CD4-positive, alpha-beta T cell (primary cell): ENCODE measurements around the gene ATXN3L. TPM values are rescaled to one million over a fixed set of nuclear protein-coding genes. Genes with fewer than 3 reads are reported as not detected.

Experiments
- ATAC-seq: fragments of 200-7000 bp; cut with Tn5 transposase; one replicate; pipeline ENCODE4 v1.10.0; 2022; ENCODE audit warnings: mild to moderate bottlenecking; ENCODE audit not compliant: poor library complexity
- CTCF ChIA-PET: fragments of 350-600 bp; sonication (Branson Sonifier 250); formaldehyde crosslinking; loops from one replicate; lab custom pipeline; 2021; ENCODE audit warnings: antibody characterized with exemption, inconsistent platforms; lab: Charles Lee
- POLR2A ChIA-PET: fragments of 350-600 bp; sonication (Branson Sonifier 250); formaldehyde crosslinking; loops from one replicate; lab custom pipeline; 2021; ENCODE audit warnings: antibody characterized with exemption, inconsistent platforms; lab: Charles Lee
- DNase-seq, 14 experiments: peaks; one replicate each; pipeline ENCODE4 v3.0.0-alpha.2; 2013 to 2020; ENCODE audit warnings: mixed read lengths in 2 of 14
- H3K27ac ChIP-seq, 2 donors: one replicate each; pipeline versions ENCODE4 v1.5.1 to v1.7.0; 2013; ENCODE audit warnings: low read length in 2 of 2, low read depth in 1 of 2, mild to moderate bottlenecking in 1 of 2
- H3K27me3 ChIP-seq, 2 experiments: 1 replicate in 1 of 2; 2 replicates in 1 of 2; pipeline versions ENCODE4 v1.6.1 to v1.7.0; 2013; ENCODE audit warnings: low read length in 2 of 2, control low read depth in 1 of 2, mild to moderate bottlenecking in 1 of 2, moderate library complexity in 1 of 2; ENCODE audit not compliant: insufficient read depth in 2 of 2, control insufficient read depth in 1 of 2
- H3K36me3 ChIP-seq: one replicate; pipeline ENCODE4 v1.6.1; 2013; ENCODE audit warnings: low read length, control low read depth; ENCODE audit not compliant: insufficient read depth
- H3K4me1 ChIP-seq: one replicate; pipeline ENCODE4 v1.6.1; 2013; ENCODE audit warnings: low read length, control low read depth; ENCODE audit not compliant: insufficient read depth
- H3K4me3 ChIP-seq: one replicate; pipeline ENCODE4 v1.5.1; 2013; ENCODE audit warnings: mild to moderate bottlenecking, low read length, moderate library complexity
- H3K9me3 ChIP-seq, 2 experiments: 1 replicate in 1 of 2; 2 replicates in 1 of 2; pipeline versions ENCODE4 v1.6.1 to v1.7.0; 2013; ENCODE audit warnings: low read length in 2 of 2, mild to moderate bottlenecking in 2 of 2, control low read depth in 1 of 2, moderate library complexity in 1 of 2; ENCODE audit not compliant: control insufficient read depth in 1 of 2, insufficient read depth in 1 of 2
- H3K27ac Mint-ChIP-seq: one replicate; pipeline ENCODE4 v1.8.0; 2020; ENCODE audit warnings: mixed read lengths
- H3K27me3 Mint-ChIP-seq: one replicate; pipeline ENCODE4 v1.8.0; 2021; ENCODE audit warnings: mixed read lengths
- H3K36me3 Mint-ChIP-seq: one replicate; pipeline ENCODE4 v1.8.0; 2021; ENCODE audit warnings: low read depth, mixed read lengths
- H3K4me1 Mint-ChIP-seq: one replicate; pipeline ENCODE4 v1.8.0; 2021; ENCODE audit warnings: low read depth, mixed read lengths
- H3K4me3 Mint-ChIP-seq: one replicate; pipeline ENCODE4 v1.8.0; 2020; ENCODE audit warnings: mild to moderate bottlenecking, mixed read lengths
- H3K9me3 Mint-ChIP-seq: one replicate; pipeline ENCODE4 v1.8.0; 2020; ENCODE audit warnings: mixed read lengths
- intact Hi-C, 2 experiments: fragments of 100-400 bp; cut with DNase I in 1 of 2; cut with micrococcal nuclease in 1 of 2; formaldehyde crosslinking; loops; one replicate each; pipeline versions ENCODE4 v1.15.1 to v1.9.0; 2023 to 2025; cut with DNase I, micrococcal nuclease
- total RNA-seq, 174 experiments: library from RNA in 2 of 174; stranded (reverse) in 2 of 174; gene quantifications; one replicate each; pipeline ENCODE4 v1.2.3 and lab custom pipeline; 2021 to 2026
- TF ChIP-seq, protein P1 (sequence below): fragments of 200-600 bp; IDR thresholded peaks from one replicate; pipeline ENCODE4 v1.8.0; 2022; ENCODE audit warnings: antibody characterized with exemption, mild to moderate bottlenecking

Gene ATXN3L
- total RNA-seq, 2 experiments from 2014 or later = not detected

DNA sequence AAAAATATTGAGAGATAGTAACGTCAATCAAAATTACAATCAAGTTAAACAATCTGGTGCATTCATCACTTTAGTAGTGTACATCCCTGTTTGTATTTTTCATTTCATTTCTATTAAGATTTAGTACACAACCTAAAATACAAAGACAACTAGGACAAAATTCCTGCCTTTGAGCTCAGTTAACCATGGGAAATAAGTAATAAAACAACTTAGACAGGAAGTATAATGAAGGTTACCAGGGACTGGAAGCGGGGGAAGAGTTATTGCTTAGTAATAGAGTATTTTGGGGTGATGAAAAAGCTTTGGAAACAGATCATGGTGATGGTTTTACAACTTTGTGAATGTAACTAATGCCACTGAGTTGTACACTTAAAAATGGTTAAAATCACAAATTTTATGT is 25.6 kb upstream of the ATXN3L start:
- ATAC-seq (no peak), DNase-seq (no peak)
- Histone ChIP-seq H3K9me3 (no peaks in the 10 kb centered on the region), H3K27ac (no peak overlapping the region), H3K4me3 (no peak overlapping the region), H3K27me3 (no peaks in the 10 kb centered on the region), H3K36me3 (no peaks in the 10 kb centered on the region), H3K4me1 (no peaks in the 10 kb centered on the region)
- Mint-ChIP-seq H3K27ac (no peak overlapping the region), H3K36me3 (no peaks in the 10 kb centered on the region), H3K27me3 (no peaks in the 10 kb centered on the region), H3K4me3 (no peak overlapping the region), H3K9me3 (no peaks in the 10 kb centered on the region), H3K4me1 (no peaks in the 10 kb centered on the region)
- ChIA-PET POLR2A (no interaction called here), CTCF (no interaction called here)
- TF ChIP-seq, protein P1, sequence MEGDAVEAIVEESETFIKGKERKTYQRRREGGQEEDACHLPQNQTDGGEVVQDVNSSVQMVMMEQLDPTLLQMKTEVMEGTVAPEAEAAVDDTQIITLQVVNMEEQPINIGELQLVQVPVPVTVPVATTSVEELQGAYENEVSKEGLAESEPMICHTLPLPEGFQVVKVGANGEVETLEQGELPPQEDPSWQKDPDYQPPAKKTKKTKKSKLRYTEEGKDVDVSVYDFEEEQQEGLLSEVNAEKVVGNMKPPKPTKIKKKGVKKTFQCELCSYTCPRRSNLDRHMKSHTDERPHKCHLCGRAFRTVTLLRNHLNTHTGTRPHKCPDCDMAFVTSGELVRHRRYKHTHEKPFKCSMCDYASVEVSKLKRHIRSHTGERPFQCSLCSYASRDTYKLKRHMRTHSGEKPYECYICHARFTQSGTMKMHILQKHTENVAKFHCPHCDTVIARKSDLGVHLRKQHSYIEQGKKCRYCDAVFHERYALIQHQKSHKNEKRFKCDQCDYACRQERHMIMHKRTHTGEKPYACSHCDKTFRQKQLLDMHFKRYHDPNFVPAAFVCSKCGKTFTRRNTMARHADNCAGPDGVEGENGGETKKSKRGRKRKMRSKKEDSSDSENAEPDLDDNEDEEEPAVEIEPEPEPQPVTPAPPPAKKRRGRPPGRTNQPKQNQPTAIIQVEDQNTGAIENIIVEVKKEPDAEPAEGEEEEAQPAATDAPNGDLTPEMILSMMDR = no peak
- intact Hi-C loops = loop anchor here in 1 of 2 experiments (10.0 kb wide), 1 partner anchor 401 kb away; no protein-coding TSS in a partner anchor

DNA sequence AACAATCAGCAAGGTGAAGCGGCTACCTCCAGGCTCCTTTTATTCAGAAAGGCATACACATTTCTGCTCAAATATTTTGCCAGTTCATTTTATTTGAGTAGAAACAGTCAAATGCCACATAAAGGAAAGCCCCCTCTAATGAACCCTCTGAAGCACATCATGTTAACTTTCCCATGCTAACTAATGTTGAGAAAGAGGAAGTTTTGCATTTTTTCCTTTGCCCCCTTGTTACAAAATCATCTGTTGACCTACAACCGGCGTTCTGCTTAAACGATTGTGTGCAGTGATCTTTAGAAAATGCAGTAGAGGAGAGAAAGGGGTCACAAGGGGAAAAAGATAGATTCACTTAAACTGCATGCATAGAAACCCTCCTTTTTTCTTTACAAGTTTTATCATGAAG is 25.2 kb upstream of the ATXN3L start:
- TF ChIP-seq, protein P1 = no peak
- Histone ChIP-seq H3K36me3 (no peaks in the 10 kb centered on the region), H3K4me3 (no peak overlapping the region), H3K4me1 (no peaks in the 10 kb centered on the region), H3K9me3 (no peaks in the 10 kb centered on the region), H3K27me3 (no peaks in the 10 kb centered on the region), H3K27ac (no peak overlapping the region)
- ATAC-seq (no peak), DNase-seq (no peak)
- no peaks in the 10 kb centered on the region for H3K27me3 Mint-ChIP-seq
- CTCF ChIA-PET = no interaction called here
- H3K27ac Mint-ChIP-seq = no peak overlapping the region
- H3K4me3 Mint-ChIP-seq = no peak overlapping the region
- POLR2A ChIA-PET = no interaction called here
- H3K4me1 Mint-ChIP-seq = no peaks in the 10 kb centered on the region
- H3K36me3 Mint-ChIP-seq = no peaks in the 10 kb centered on the region
- intact Hi-C loops = loop anchor here in 1 of 2 experiments (10.0 kb wide), 1 partner anchor 400 kb away; no protein-coding TSS in a partner anchor
- H3K9me3 Mint-ChIP-seq = no peaks in the 10 kb centered on the region

DNA sequence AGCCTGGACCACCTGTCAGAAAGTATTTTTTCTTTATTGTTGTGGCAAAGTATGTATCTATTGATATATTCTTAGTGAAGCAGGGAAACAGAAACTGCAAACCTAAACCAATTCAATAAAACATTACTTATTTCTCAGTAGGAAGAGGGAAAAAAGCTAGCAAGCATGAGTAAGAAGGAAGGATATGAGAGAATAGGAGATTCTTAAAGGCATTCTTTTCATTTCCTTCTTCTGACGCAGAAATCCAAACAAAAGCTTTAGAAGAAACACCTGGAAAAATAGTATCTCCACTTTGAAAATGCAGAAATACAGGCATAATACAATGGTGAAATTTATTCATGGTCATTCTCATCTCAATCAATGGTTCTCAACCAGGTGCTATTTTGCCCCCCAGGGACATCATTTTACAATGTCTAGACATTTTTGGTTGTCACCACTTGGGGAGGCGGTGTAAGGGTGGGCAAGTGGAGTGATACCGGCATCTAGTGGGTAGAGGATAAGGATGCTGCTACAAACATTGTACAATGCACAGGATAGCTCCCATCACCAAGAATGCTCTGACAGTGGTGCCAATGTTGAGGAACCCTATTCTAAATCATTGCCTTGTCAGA is 21.7 kb upstream of the ATXN3L start:
- H3K36me3 ChIP-seq = no peaks in the 10 kb centered on the region
- DNase-seq (peak in 4 of 14 experiments; percentile 1 to 13 (median 2)), ATAC-seq (peak; percentile 32)
- H3K4me1 ChIP-seq = no peaks in the 10 kb centered on the region
- intact Hi-C loops = loop anchor here in 1 of 2 experiments (10.0 kb wide), 1 partner anchor 397 kb away; no protein-coding TSS in a partner anchor
- H3K4me3 Mint-ChIP-seq = no peak overlapping the region
- H3K36me3 Mint-ChIP-seq = no peaks in the 10 kb centered on the region
- no peak overlapping the region for H3K4me3 ChIP-seq
- no peaks in the 10 kb centered on the region for H3K27me3 Mint-ChIP-seq
- ChIA-PET POLR2A (interaction anchor here (0.6 kb wide), 1 partner anchor 247 kb away, joined by 3 read pairs; no protein-coding TSS in a partner anchor), CTCF (no interaction called here)
- no peaks in the 10 kb centered on the region for H3K27me3 ChIP-seq
- no peaks in the 10 kb centered on the region for H3K9me3 ChIP-seq
- TF ChIP-seq, protein P1 = no peak
- no peak overlapping the region for H3K27ac ChIP-seq
- no peak overlapping the region for H3K27ac Mint-ChIP-seq
- H3K9me3 Mint-ChIP-seq = no peaks in the 10 kb centered on the region
- H3K4me1 Mint-ChIP-seq = no peaks in the 10 kb centered on the region
